Raji (cell line): Measurements from ENCODE around the gene LTBP1.

ENCODE experiments used
- POLR2A ChIP-seq: IDR thresholded peaks from 2 replicates; pipeline ENCODE4 v1.6.1; 2011; ENCODE audit warnings: low read depth, low read length, control low read depth; ENCODE audit not compliant: insufficient read depth

Gene LTBP1

GRCh38 chr2:33099989-33100388, 153.2 kb downstream of the LTBP1 start:
- no peak for TF ChIP-seq POLR2A

DNA sequence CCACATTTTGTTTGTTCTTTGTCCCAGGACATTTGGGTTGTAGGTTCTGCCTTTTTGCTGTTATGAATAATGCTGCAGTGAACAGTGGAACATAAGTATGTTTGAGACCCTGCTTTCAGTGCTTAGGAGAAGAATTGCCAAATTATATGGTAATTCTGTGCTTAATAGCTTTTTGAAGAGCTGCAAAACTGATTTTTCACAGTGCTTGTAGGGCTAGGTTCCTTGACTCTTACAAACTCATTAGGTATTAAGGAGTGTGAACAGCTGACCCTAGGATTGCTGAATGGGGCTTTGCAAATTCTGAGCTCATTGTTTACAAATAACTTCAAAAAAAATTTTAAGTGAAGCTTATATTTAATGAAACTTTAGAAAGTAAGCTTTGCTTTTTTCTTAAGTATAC, 154.2 kb downstream of the LTBP1 start:
- TF ChIP-seq POLR2A = no peak

GRCh38 chr2:33104052-33104623, 157.4 kb downstream of the LTBP1 start:
- TF ChIP-seq POLR2A = no peak

GRCh38 chr2:33104726-33105125, 158.0 kb downstream of the LTBP1 start:
- no peak for TF ChIP-seq POLR2A

- TF ChIP-seq POLR2A = no peak
These were observed 159.4 kb downstream of the LTBP1 start for GRCh38 chr2:33106115-33106514.

- no peak for TF ChIP-seq POLR2A
These were observed 161.1 kb downstream of the LTBP1 start for GRCh38 chr2:33107690-33108482.

DNA sequence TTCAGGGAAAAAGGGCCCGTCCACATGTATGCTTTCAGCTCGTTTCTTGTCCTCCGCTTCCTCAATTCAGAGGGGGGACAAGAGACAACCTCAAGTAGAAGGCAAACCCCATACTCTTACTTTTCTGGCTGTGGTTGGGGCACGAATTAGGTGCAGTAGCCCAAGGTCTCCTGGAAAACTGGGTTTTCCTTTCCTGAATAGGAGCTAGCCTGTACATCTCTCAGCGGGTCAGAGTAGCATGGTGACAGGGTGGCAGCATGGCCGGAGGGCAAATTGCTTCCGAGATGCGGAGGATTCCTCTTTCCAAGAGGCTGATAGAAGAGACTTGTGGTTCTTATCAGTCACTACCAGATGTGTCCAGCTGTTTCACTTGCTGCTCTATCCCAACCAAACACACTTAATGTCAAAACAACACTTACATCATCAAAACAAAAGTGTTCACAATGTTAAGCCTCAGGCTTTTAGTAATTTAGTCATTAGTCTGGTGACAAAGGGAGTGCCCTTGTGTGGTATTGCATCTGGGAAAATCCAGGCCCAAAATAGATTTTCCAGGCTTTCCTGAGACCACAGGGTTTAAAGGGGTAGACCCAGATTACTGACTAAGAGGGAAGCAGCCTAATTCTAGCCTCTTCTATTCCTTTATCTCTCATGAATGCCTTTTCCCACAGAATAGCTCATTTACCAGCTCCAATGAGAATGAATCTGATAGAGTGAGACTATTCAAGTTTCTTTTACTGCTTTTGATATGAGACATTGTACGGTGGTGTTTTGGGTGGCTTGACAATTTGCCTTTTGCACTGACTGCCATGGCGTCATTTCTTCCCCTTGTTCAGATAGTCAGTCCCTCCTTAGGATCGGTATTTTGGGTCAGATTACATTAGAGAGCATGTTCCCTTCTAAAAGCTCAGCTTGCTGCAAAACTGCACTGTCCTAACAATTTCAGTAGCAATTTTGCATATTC, 162.0 kb downstream of the LTBP1 start:
- no peak for TF ChIP-seq POLR2A

- TF ChIP-seq POLR2A = no peak
These were observed 163.7 kb downstream of the LTBP1 start for GRCh38 chr2:33110461-33110860.

DNA sequence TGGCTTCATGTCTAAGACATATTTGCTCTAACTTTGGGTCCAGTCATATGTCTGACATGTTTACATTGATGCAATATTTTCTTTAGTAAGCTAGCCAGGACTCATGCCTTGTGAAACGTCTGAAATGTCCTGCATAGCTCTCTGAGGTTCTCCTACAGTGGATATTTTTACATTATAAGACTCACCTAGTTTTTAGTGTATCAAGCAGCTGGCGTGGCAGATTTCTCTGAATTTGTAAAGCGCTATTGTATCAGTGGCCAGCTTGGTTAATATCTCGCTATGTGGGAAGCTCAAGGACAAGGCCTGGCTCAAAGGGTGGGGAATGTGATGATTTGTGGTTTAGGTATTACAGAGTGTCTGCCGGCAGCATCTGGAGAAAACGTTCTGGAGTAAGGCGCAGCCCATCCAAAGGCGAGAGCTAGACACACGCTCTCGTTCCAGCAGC, 164.3 kb downstream of the LTBP1 start:
- TF ChIP-seq POLR2A = no peak

GRCh38 chr2:33115196-33115595, 168.4 kb downstream of the LTBP1 start:
- TF ChIP-seq POLR2A = no peak

- no peak for TF ChIP-seq POLR2A
These were observed 169.0 kb downstream of the LTBP1 start for GRCh38 chr2:33115728-33116127.

- TF ChIP-seq POLR2A = no peak
These were observed 170.0 kb downstream of the LTBP1 start for GRCh38 chr2:33116799-33117198.

DNA sequence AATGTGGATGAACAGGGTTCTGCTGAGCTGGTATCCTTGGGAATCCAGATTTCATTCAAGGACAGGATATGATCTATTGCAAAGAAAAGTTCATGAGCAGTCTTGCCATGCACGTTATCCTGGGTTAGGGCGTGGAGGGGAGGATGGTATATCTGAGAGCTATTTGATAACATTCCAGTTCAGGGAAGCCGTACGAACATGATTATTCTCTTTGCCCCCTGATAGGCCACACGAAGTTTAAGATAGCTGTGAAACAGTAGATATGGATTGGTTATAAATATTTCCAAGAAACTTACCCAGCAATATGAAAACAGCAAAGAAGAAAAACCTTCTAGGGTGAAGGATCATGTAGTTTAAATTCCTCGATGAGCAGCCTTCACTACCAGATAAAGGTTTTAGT, 171.9 kb downstream of the LTBP1 start:
- no peak for TF ChIP-seq POLR2A

DNA sequence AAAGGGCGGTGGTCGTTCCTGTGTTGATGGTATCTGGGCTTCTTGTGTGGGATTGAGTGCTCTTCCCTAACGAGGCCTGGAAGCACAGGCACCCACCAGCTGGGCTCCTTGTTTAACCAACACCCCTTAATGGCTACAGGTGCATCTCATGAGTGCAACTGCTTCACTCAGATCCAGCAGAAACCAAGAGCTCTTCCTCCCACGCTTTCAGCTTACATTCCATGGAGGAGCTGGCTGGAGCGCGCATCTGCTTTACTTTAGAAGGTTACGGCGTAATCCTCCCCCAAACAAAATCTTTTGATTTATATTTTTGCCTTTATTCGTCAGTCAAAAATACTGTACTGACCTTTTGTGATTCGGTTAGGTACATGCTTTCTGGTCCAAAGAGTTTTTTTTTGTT, 174.7 kb downstream of the LTBP1 start:
- no peak for TF ChIP-seq POLR2A

GRCh38 chr2:33121925-33122324, 175.2 kb downstream of the LTBP1 start:
- TF ChIP-seq POLR2A = no peak
